Left ventricle myocardium inferior (tissue), 1 donor: ENCODE data around the gene PKM. TPM values are rescaled to one million over a fixed set of nuclear protein-coding genes. Genes with fewer than 3 reads are reported as not detected.

Source experiments
- DNase-seq: peaks from one replicate; pipeline ENCODE4 v3.0.0-alpha.2; 2020
- H3K27ac ChIP-seq: fragments of 200-600 bp; replicated peaks from 2 replicates; pipeline ENCODE4 v1.8.0; 2021
- H3K27me3 ChIP-seq: fragments of 200-600 bp; 2 replicates; pipeline ENCODE4 v1.8.0; 2021; ENCODE audit warnings: low read depth
- H3K36me3 ChIP-seq: fragments of 200-600 bp; 2 replicates; pipeline ENCODE4 v1.8.0; 2021
- H3K4me1 ChIP-seq: fragments of 200-600 bp; 2 replicates; pipeline ENCODE4 v1.8.0; 2021
- H3K4me3 ChIP-seq: fragments of 200-600 bp; 2 replicates; pipeline ENCODE4 v1.8.0; 2021; ENCODE audit warnings: mild to moderate bottlenecking, moderate library complexity
- H3K9me3 ChIP-seq: fragments of 200-600 bp; replicated peaks from 2 replicates; pipeline ENCODE4 v1.8.0; 2021
- intact Hi-C: fragments of 100-400 bp; cut with micrococcal nuclease; formaldehyde crosslinking; loops from one replicate; pipeline ENCODE4 v1.11.0; 2022
- total RNA-seq: library from RNA; stranded (reverse); fragmentation: NEBNext Ultra II Directional; extraction: Animal tissue kit (Norgen Biotek cat#: 25700); gene quantifications from one replicate; pipeline ENCODE4 v1.2.1, GENCODE V29; 2021
- TF ChIP-seq, protein P1 (sequence below): fragments of 200-600 bp; IDR thresholded peaks from 2 replicates; pipeline ENCODE4 v1.8.0; 2021; ENCODE audit warnings: antibody characterized with exemption, mild to moderate bottlenecking, borderline replicate concordance
- donor health status: DM: no; HTN: yes; CAD: no; lungs with severe emphysema.

PKM gene
- total RNA-seq, 1 donor from 2014 or later = 1,009 TPM

DNA sequence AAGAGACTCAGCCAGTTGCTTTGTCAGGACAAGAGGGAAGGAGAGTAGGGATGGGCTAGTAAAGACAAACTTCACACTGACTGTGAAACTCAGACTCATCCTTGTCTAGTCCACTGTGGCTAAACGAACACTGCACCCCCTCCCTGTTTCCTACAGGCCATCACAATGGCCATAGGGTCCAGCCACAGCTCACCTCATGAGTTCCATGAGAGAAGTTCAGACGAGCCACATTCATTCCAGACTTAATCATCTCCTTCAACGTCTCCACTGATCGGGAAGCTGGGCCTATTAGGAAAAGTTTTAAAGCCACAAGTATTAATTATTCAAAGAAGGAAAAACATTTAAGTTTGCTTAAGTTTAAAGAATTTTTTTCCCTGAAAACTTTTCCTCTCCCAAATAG, 13.8 kb downstream of the PKM start:
- Histone ChIP-seq H3K4me3 (no peak overlapping the region), H3K4me1 (peaks cover 48% of the 10 kb centered on the region), H3K36me3 (peaks cover 80% of the 10 kb centered on the region), H3K9me3 (no peaks in the 10 kb centered on the region), H3K27me3 (no peaks in the 10 kb centered on the region), H3K27ac (no peak overlapping the region)
- intact Hi-C loops = no loop called here
- DNase-seq = no peak
- TF ChIP-seq, protein P1, sequence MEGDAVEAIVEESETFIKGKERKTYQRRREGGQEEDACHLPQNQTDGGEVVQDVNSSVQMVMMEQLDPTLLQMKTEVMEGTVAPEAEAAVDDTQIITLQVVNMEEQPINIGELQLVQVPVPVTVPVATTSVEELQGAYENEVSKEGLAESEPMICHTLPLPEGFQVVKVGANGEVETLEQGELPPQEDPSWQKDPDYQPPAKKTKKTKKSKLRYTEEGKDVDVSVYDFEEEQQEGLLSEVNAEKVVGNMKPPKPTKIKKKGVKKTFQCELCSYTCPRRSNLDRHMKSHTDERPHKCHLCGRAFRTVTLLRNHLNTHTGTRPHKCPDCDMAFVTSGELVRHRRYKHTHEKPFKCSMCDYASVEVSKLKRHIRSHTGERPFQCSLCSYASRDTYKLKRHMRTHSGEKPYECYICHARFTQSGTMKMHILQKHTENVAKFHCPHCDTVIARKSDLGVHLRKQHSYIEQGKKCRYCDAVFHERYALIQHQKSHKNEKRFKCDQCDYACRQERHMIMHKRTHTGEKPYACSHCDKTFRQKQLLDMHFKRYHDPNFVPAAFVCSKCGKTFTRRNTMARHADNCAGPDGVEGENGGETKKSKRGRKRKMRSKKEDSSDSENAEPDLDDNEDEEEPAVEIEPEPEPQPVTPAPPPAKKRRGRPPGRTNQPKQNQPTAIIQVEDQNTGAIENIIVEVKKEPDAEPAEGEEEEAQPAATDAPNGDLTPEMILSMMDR = no peak

DNA sequence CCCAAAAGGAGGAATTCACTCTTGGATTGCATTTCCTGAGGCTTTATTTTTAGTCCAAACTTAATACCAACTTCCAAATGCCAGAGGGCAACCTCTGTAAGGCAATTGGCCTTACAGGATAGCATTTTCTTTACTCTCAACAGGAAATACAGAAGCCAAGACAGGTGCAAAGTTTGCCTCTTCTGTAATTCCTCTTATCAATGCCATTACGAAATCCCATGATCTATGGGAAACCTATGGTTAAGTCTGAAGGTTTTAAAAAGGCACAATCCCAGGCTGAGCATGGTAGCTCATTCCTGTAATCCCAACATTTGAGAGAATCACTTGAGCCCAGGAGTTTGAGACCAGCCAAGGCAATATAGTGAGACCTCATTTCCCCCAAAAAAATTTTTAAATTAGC, 14.9 kb downstream of the PKM start:
- intact Hi-C loops = no loop called here
- Histone ChIP-seq H3K27ac (no peak overlapping the region), H3K27me3 (no peaks in the 10 kb centered on the region), H3K4me3 (no peak overlapping the region), H3K4me1 (peaks cover 37% of the 10 kb centered on the region), H3K36me3 (peaks cover 89% of the 10 kb centered on the region), H3K9me3 (no peaks in the 10 kb centered on the region)
- DNase-seq = no peak
- TF ChIP-seq, protein P1 = no peak

DNA sequence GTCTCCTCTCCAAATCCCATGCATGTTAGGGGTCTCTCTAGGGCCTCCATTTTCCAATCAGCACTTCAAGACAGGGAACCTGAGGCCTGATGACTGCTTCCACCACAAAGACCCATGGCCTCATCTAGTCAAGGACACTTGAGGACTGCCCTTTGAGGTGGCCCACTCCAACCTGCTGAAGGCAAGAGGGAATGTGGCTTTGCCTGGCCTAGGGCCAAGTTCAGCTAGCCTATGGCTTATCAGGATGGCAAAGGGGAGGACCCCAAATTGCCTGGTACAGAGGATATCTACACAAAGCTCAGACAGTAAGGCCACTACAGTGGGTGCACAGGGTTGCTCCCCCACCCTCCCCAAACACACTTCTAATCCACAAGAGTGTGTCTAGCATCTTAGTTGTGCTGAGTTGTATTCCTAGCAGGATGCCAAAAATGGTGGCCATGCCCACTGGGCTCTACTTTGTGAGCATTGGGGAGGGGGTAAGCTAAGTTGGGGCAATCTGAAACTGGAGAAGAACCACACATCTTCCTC, 23.4 kb downstream of the PKM start:
- H3K27me3 ChIP-seq = no peaks in the 10 kb centered on the region
- H3K4me3 ChIP-seq = no peak overlapping the region
- intact Hi-C loops = no loop called here
- TF ChIP-seq, protein P1 = no peak
- H3K9me3 ChIP-seq = no peaks in the 10 kb centered on the region
- DNase-seq = no peak
- H3K4me1 ChIP-seq = peaks cover 33% of the 10 kb centered on the region
- peaks cover 100% of the 10 kb centered on the region for H3K36me3 ChIP-seq
- H3K27ac ChIP-seq = no peak overlapping the region

DNA sequence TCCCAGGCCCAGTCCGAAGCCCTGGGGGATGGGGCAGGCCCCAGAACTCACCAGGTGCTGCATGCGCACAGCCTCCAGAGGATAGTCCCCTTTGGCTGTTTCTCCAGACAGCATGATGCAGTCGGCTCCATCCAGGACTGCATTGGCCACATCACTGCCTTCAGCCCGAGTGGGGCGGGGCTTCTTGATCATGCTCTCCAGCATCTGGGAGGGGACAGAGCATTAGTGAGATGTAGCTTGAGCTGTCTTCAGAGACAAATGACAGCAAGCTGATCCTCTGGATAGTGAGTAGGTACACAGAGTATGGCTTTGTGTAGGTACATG, 24.4 kb downstream of the PKM start:
- H3K27me3 ChIP-seq = no peaks in the 10 kb centered on the region
- no peak overlapping the region for H3K4me3 ChIP-seq
- intact Hi-C loops = no loop called here
- TF ChIP-seq, protein P1 = no peak
- no peak overlapping the region for H3K27ac ChIP-seq
- H3K4me1 ChIP-seq = peaks cover 40% of the 10 kb centered on the region
- peaks cover 100% of the 10 kb centered on the region for H3K36me3 ChIP-seq
- no peaks in the 10 kb centered on the region for H3K9me3 ChIP-seq
- no peak for DNase-seq

DNA sequence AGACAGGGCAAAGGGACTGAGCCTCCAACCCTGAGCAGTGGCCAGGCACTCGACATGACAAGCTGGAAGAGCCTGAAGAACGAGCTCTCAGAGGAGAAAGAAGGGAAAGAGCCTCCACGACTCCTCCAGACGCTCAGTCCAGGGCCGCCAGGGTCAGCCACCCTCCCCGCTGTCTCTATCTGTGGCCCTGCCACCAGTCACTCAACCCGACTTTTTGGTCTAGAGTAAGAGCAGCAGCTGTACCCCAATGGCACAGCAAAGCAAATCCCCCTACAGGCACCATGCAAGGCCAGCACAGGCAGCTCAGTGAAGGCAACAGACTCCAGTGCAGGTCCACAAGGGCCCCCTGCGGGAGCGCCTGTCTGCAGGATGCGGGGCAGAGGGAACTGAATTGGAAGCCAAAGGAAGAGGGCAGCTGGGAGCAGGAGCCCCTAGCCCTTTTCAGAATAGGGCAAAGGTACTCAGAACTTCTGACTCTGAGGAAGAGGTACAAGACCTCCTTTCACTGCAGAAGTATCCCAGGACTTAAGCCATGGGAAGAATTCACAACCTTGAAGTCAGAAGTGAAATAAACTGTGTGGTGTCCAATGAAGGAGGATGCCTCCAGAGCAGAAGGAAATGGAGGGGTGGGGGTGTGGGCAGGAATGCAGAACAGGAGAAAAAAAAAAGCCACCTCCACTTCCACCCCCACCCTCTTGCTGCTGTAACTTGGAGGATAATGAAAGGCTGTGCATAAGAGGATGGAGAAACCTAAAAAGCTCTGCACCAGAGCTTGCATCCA, 24.9 kb downstream of the PKM start:
- Histone ChIP-seq H3K4me3 (no peak overlapping the region), H3K27me3 (no peaks in the 10 kb centered on the region), H3K4me1 (peaks cover 46% of the 10 kb centered on the region), H3K36me3 (peaks cover 100% of the 10 kb centered on the region), H3K27ac (no peak overlapping the region), H3K9me3 (no peaks in the 10 kb centered on the region)
- intact Hi-C loops = no loop called here
- DNase-seq = no peak
- TF ChIP-seq, protein P1 = no peak
